H1 (cell line): ENCODE data around the gene PRRT4. TPM values are rescaled to one million over a fixed set of nuclear protein-coding genes. Genes with fewer than 3 reads are reported as not detected.

Source experiments
- CBX8 ChIP-seq: fragments of 300-800, 300-1000 bp; sonication (generic); IDR thresholded peaks from 2 replicates; pipeline ENCODE4 v1.7.1; 2016; ENCODE audit warnings: low read depth, low read length, borderline replicate concordance
- EZH2 ChIP-seq: fragments of 200-600 bp; sonication (generic); IDR thresholded peaks from 2 replicates; pipeline ENCODE4 v1.7.1; 2012; ENCODE audit warnings: low read depth, mild to moderate bottlenecking, moderate library complexity, low read length, inconsistent platforms; ENCODE audit not compliant: severe bottlenecking
- RBBP5 ChIP-seq: IDR thresholded peaks from 2 replicates; pipeline ENCODE4 v1.7.1; 2012; ENCODE audit warnings: low read depth, mild to moderate bottlenecking, inconsistent platforms, low read length, moderate library complexity, borderline replicate concordance
- SP4 ChIP-seq: IDR thresholded peaks from 2 replicates; pipeline ENCODE4 v1.6.1; 2012; ENCODE audit warnings: low read length, inconsistent platforms
- polyA plus RNA-seq, 7 experiments: library from polyadenylated mRNA; depleted of rRNA in 3 of 7; stranded (reverse) in 5 of 7; unstranded in 2 of 7; fragments of >200 nt in 5 of 7; fragments of 200-250 nt in 2 of 7; gene quantifications; 1 replicate in 5 of 7; 2 replicates in 1 of 7; 4 replicates in 1 of 7; pipeline versions ENCODE4 v1.2.1 to v1.2.3, GENCODE V29; 2011 to 2013; ENCODE audit warnings: missing spikeins in 2 of 7, mixed read lengths in 2 of 7
- total RNA-seq: library from RNA; stranded (reverse); fragmentation: NEBNext Ultra II Directional; extraction: Animal tissue kit (Norgen Biotek cat#: 25700); gene quantifications from 2 replicates; pipeline ENCODE4 v1.2.1, GENCODE V29; 2021
- TF ChIP-seq, protein P1 (sequence below): IDR thresholded peaks from 2 replicates; pipeline ENCODE4 v1.6.1; 2012; ENCODE audit warnings: low read length, inconsistent platforms

The PRRT4 gene
- total and polyA plus RNA-seq, 2 of the 8 experiments (the other 6 are each of a cell fraction or from before 2014, with no cell fraction given): 0.34 to 1.0 TPM

GRCh38 chr7:128379900-128380479 lies 18.5 kb upstream of the PRRT4 start (continued):
- TF ChIP-seq, protein P1, sequence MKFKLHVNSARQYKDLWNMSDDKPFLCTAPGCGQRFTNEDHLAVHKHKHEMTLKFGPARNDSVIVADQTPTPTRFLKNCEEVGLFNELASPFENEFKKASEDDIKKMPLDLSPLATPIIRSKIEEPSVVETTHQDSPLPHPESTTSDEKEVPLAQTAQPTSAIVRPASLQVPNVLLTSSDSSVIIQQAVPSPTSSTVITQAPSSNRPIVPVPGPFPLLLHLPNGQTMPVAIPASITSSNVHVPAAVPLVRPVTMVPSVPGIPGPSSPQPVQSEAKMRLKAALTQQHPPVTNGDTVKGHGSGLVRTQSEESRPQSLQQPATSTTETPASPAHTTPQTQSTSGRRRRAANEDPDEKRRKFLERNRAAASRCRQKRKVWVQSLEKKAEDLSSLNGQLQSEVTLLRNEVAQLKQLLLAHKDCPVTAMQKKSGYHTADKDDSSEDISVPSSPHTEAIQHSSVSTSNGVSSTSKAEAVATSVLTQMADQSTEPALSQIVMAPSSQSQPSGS: no peak
- TF ChIP-seq CBX8 (no peak), SP4 (no peak), EZH2 (no peak), RBBP5 (no peak)
